ENCODE data around the gene HDDC3. TPM values are rescaled to one million over a fixed set of nuclear protein-coding genes. Genes with fewer than 3 reads are reported as not detected.

HDDC3 gene
- total and polyA plus RNA-seq, 11 donors = 10.9 to 19.9 (median 15.2) TPM

- WGBS, 4 donors = 34 to 58% (median 40%) methylated on average over 14 to 16 of the region's 16 CpGs
- Histone ChIP-seq H3K27me3 (no peaks in the 10 kb centered on the region), H3K4me1 (peaks cover 0 to 59% (median 37%) of the 10 kb centered on the region in 12 donors), H3K36me3 (peaks cover 0 to 64% (median 46%) of the 10 kb centered on the region in 9 donors), H3K9me3 (no peaks in the 10 kb centered on the region), H3K27ac (peak overlapping the region; percentile 88 to 99 (median 96)), H3K4me3 (peak overlapping the region; percentile 9 to 86 (median 70))
- intact Hi-C loops (cut with DNase I) = loop anchor here (1.0 to 10.0 kb wide), 11 partner anchors 14 to 560 kb away; partner anchors contain the start of genes BLM (in 9 of the 10), HDDC3 (in 3 of the 10) and CRTC3 (in 1 of the 10)
- DNase-seq (no peak), ATAC-seq (peak in 2 of 4 donors; percentile 1 to 16)
- TF ChIP-seq POLR2A (IDR thresholded peaks at IDR 0.05) = no peak
- TF ChIP-seq, protein P1, sequence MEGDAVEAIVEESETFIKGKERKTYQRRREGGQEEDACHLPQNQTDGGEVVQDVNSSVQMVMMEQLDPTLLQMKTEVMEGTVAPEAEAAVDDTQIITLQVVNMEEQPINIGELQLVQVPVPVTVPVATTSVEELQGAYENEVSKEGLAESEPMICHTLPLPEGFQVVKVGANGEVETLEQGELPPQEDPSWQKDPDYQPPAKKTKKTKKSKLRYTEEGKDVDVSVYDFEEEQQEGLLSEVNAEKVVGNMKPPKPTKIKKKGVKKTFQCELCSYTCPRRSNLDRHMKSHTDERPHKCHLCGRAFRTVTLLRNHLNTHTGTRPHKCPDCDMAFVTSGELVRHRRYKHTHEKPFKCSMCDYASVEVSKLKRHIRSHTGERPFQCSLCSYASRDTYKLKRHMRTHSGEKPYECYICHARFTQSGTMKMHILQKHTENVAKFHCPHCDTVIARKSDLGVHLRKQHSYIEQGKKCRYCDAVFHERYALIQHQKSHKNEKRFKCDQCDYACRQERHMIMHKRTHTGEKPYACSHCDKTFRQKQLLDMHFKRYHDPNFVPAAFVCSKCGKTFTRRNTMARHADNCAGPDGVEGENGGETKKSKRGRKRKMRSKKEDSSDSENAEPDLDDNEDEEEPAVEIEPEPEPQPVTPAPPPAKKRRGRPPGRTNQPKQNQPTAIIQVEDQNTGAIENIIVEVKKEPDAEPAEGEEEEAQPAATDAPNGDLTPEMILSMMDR (IDR thresholded peaks at IDR 0.05) = no peak
Measured at GRCh38 chr15:90884719-90885431, 47.5 kb downstream of the HDDC3 start.

DNA sequence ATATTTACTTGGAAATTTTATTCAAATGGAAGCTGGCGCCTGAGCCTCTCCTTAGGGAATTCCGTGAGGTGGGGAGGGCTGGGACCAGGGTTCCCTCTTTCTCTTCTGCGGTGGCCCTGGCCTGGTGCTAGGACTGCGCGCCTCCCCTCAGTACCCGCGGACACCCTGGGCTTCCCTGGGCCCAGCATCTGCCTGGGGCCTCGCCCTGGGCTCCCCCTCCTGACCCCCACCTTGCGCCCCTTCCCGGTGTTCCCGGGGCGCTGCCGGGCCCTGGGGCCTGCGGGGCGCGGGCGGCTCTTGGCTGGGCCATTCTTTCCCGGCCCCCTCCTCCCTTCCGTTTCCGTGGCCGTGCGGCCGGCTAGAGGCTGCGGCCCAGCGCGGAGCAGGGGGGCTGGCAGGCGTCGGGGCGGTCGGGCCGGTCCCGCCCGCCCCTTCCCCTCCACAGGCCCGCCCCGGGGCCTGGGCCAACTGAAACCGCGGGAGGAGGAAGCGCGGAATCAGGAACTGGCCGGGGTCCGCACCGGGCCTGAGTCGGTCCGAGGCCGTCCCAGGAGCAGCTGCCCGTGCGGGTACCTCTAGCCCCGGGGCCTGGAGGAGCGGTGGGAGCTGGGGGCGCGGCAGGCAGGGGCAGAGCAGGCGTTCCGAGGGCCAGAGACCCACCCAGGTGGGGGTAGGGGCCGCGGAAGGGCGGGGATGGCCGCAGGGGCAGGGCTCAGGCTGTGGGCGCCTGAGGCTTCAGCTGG, 48.2 kb downstream of the HDDC3 start, which contains the start of gene FES:
Gene FES (plus strand): TSS at position 529 of the 743 bp plus-strand sequence. CDS start 542 bp downstream, outside the sequence.
- peak in 1 of 2 donors; percentile 65 for TF ChIP-seq POLR2A (IDR thresholded peaks at IDR 0.05)
- TF ChIP-seq, protein P1 (IDR thresholded peaks at IDR 0.05) = peak in 1 of 12 donors; percentile 5
- DNase-seq (peak; percentile 86 to 91 (median 87)), ATAC-seq (peak; percentile 43 to 77 (median 67))
- Histone ChIP-seq H3K27ac (peak within 1 kb of the TSS; percentile 88 to 99 (median 96)), H3K27me3 (no peaks in the 10 kb centered on the region), H3K4me3 (peak within 1 kb of the TSS; percentile 9 to 86 (median 70)), H3K4me1 (peaks cover 0 to 59% (median 37%) of the 10 kb centered on the region in 12 donors), H3K9me3 (no peaks in the 10 kb centered on the region), H3K36me3 (peaks cover 0 to 64% (median 46%) of the 10 kb centered on the region in 9 donors)
- WGBS, 4 donors = 10 to 13% (median 12%) methylated on average over 27 to 58 of the region's 58 CpGs
- intact Hi-C loops (cut with DNase I) = loop anchor here in 8 of 10 donors (2.0 to 10.0 kb wide), 8 partner anchors 13 to 559 kb away; partner anchors contain the start of genes BLM (in 5 of the 8) and CRTC3 (in 1 of the 8)

- intact Hi-C loops (cut with DNase I) = loop anchor here in 5 of 10 donors (5.0 to 10.0 kb wide), 5 partner anchors 166 to 559 kb away; partner anchors contain the start of genes BLM (in 3 of the 5) and CRTC3 (in 1 of the 5)
- TF ChIP-seq, protein P1 (IDR thresholded peaks at IDR 0.05) = no peak
- no peak for TF ChIP-seq POLR2A (IDR thresholded peaks at IDR 0.05)
- Histone ChIP-seq H3K4me1 (peaks cover 0 to 59% (median 37%) of the 10 kb centered on the region in 12 donors), H3K4me3 (peak overlapping the region in 10 of 12 donors; percentile 43 to 86 (median 74)), H3K9me3 (no peaks in the 10 kb centered on the region), H3K36me3 (peaks cover 0 to 64% (median 48%) of the 10 kb centered on the region in 9 donors), H3K27ac (peak overlapping the region; percentile 88 to 99 (median 96)), H3K27me3 (no peaks in the 10 kb centered on the region)
- WGBS, 4 donors = 35 to 60% (median 50%) methylated on average over 7 of the region's 7 CpGs
- ATAC-seq (peak in 2 of 4 donors; percentile 1 to 3), DNase-seq (peak in 1 of 5 donors; percentile 41)
Measured at GRCh38 chr15:90883526-90883975, 48.8 kb downstream of the HDDC3 start.

Data from heart left ventricle (tissue), 16 donors.